Hematopoietic multipotent progenitor cell treated with erythropoietin and hydrocortisone succinate and interleukin-3 and kit ligand, for 17 days (in vitro differentiated cells): ENCODE data around the gene ITGAE.
"Not testable (repeated sequence)": the region's sequence is repeated elsewhere in the genome, so short reads cannot be mapped to it uniquely, and the experiment has no call there.

ENCODE experiments used
- DNase-seq: peaks from one replicate; pipeline ENCODE4 v3.0.0-alpha.2; 2015; ENCODE audit warnings: low spot score

ITGAE gene

DNA sequence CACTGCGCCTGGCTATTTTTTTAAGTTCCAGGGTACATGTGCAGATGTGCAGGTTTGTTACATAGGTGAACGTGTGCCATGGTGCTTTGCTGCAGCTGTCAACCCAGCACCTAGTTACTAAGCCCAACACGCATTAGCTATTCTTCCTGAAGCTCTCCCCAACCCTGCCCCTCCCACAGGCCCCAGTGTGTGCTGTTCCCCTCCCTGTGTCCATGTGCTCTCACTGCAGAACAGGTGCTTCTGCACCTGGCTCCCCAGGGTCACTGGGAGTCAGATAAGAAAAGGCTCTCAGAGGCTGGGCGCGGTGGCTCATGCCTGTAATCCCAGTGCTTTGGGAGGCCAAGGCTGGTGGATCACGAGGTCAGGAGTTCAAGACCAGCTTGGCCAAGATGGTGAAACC is 71.1 kb downstream of the ITGAE start:
- no peak for DNase-seq

DNA sequence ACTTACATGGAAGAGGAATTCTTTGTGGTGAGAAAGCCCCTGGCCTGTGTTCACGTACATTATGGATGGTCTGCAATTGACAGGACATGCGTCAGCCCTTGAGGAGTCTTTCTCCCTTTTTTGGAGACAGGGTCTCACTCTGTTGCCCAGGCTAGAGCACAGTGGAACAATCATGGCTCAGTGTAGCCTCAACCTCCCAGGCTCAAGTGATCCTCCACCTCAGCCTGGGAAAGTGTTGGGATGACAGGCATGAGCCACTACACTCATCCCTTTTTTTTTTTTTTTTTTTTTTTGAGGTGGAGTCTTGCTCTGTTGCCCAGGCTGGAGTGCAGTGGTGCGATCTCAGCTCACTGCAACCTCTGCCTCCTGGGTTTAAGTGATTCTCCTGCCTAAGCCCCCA is 72.9 kb downstream of the ITGAE start:
- DNase-seq = not testable (repeated sequence)

GRCh38 chr17:3727041-3727440 is 73.9 kb downstream of the ITGAE start:
- no peak for DNase-seq

DNA sequence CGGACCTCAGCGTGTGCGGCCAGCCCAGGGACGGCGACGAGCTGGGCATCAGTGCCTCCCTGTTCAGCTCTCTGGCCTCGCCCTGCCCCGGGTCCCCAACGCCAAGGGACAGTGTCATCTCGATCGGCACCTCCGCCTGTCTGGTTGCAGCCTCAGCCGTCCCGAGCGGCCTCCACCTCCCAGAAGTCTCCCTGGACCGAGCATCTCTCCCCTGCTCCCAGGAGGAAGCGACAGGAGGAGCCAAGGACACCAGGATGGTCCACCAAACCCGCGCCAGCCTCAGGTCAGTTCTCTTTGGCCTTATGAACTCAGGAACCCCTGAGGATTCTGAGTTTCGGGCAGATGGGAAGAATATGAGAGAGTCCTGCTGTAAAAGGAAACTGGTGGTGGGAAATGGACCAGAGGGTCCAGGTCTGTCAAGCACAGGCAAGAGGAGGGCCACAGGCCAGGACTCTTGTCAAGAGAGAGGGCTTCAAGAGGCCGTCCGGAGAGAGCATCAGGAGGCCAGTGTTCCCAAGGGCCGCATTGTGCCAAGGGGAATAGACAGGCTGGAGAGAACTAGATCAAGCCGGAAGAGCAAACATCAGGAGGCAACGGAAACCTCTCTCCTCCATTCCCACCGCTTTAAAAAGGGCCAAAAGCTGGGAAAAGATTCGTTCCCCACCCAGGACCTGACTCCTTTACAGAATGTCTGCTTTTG is 76.5 kb downstream of the ITGAE start:
- DNase-seq = no peak

DNA sequence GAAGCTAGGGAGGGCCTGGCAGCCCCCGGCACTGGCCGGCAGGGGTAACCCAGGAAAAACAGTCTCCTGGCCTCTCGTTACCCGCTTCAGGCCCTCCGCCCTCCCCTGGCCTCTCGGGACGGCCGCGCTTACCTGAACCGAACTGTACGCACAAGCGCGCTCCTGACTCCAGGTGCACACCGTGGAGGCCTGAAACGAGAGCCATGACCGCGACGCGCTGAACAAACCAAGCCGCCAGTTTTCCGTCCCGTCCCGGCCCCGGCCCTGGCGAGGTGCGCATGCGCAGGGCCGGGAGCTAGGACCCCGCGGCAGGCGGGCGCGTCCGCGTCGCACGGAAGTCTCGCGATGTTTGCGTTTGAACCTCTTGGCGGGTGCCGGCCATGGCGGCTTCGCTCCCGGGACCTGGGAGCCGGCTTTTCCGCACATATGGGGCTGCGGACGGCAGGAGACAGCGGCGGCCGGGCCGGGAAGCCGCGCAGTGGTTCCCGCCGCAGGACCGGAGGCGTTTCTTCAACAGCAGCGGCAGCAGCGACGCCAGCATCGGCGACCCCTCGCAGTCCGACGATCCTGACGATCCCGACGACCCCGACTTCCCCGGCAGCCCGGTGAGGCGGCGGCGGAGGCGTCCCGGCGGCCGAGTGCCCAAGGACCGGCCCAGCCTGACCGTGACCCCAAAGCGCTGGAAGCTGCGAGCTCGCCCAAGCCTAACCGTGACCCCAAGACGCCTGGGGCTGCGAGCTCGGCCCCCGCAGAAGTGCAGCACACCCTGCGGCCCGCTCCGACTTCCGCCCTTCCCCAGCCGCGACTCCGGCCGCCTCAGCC is 77.2 kb downstream of the ITGAE start, which contains the start of gene HASPIN:
HASPIN (plus strand) TSS at position 348 of the 822 bp plus-strand sequence; CDS start at position 381, 33 bp downstream.
- peak; percentile 96 for DNase-seq

- DNase-seq = no peak
These were observed 77.8 kb downstream of the ITGAE start for GRCh38 chr17:3723188-3723555.

DNA sequence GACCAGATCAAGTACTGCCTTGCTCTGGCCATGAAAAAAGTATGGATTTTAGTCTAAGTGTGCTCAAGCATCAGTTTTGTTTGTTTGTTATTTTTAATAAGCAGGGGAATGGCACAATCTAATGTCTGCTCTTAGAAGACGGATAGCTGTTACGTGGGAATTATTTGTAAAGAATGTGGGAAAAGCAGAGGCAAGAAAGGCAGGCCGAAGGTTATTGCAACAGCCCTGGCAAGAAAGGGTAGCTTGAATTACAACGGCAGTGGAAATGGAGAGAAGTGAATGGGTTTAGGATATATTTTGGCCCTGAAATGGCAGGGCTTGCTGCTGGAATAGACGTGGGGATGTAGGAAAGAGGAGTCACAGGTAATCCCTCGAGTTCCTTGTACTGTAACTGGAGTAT is 78.3 kb downstream of the ITGAE start:
- DNase-seq = no peak

DNA sequence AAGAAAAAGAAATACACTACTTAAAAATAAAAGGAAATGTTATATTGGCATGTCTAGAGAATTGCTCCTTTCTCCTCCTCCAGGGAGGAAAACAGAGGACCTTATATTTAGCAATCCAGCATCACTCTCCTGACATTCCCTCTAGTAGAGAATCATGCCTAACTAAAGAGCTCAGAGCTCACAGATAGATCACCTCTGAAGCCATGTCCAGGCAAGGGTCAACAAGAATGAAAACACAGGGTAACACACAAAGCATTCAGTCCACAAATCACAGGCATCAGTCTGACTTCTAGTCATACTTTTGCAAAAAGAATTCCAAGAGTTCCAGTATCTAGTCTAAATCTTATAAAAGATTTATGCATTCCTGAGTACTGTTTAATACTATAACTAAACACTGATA is 81.7 kb downstream of the ITGAE start:
- no peak for DNase-seq

DNA sequence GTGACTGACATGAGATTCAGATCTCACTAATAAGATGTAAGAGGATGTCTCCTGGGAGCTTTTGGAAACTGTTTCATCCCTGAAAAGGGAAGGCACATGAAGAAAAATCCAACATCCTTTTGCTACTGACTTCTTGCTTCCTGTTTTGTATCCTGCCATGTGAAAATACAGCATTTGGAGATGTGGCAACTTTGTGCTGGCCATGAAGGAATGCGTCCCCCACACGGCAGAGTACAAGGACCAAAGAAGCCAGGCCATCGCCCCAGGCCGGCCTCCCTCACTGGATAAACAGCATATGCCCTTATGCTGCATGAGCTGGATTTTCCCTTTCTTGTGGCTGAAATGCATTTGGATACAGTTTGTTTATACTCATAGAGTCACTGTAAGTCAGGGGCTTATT is 82.8 kb downstream of the ITGAE start:
- no peak for DNase-seq

DNA sequence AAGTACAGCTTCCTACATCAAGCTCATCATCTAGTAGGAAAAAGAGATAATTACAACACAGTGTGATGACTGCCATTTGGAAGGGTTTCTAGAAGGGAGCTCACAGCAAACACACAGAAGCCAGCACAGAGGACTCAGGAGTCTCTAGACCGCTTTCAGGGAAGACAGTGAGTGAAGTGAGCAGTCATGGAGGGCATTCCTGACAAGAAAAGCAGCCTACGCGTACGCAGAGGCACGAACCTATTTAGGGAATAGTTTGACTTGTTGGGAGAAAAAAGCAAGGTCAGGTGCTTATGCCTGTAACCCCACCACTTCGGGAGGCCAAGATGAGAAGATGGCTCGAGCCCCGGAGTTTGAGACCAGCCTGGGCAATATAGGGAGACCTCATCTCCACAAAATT is 85.7 kb downstream of the ITGAE start:
- no peak for DNase-seq

DNA sequence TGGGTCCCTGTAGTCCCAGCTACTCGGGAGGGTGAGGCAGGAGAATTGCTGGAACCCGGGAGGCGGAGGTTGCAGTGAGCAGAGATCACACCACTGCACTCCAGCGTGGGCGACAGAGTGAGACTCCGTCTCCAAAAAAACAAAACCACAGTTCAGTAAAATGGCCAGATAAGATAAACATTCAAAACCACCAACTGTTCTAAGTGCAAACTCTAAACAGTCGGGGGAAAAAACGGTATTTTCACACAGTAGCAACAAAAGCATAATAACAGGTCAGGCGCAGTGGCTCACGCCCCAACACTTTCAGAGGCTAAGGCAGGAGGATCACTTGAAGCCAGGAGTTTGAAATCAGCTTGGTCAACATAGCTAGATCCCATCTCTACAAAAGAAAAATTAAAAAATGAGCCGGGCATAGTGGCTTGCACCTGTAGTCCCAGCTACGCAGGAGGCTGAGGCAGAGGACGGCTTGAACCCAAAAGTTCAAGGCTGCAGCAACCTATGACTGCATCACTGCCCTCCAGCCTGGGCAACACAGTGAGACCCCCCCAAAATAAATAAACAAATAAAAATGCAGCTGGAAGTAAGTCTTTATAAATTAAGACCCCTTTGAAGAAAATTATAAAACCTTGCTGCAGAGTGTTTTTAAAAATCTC is 88.1 kb downstream of the ITGAE start:
- no peak for DNase-seq

DNA sequence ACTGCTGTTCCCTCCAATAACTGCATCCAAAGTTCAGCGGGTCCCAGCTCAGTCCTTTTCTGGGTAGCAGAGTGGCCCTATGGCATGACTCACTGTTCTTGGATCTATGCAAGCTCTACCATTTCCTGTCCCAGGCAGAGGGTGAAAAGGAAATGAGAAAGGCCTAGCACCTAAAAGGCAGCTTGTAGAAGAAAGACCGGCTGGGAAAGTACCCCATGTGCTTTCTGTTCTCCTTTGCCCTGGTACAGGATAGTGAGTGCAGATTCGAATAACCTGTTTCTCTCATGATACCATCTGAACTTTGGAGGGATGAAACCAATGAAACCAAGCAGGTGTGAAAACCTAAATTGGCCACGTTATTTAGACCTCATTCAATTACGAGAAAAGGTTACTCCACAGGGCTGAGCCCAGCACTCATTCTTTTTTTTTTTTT is 90.0 kb downstream of the ITGAE start:
- DNase-seq = no peak

DNA sequence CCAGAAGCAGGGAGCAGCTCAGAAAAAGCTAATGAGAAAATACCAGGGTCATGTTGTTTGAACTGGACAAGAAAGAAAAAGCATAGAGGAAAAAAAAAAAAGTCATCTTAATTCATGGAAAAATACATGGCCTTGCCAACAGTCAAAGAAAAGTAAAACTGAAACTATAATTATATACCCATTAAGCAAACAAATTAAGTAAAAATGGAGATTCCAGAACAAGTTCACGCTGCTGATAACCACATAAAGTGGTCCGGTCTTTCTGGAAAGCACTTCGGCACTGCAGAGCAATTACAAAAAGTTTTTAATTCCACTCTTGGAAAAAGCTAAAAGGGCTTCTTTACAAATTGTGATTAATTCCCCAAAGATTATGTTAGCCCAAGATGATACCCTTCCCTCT is 92.6 kb downstream of the ITGAE start:
- no peak for DNase-seq

DNA sequence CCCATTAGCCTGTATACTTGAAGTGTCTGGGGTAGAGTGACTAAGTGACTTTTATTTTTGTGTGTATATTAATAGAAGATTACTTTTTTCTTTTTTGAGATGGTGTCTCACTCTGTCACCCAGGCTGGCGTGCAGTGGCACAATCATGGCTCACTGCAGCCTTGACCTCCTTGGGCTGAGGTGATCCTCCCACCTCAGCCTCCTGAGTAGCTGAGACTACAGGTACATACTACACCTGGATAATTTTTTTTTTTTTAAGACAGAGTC is 95.3 kb downstream of the ITGAE start:
- not testable (repeated sequence) for DNase-seq

GRCh38 chr17:3704931-3705717 is 95.9 kb downstream of the ITGAE start:
- no peak for DNase-seq

- not testable (repeated sequence) for DNase-seq
These were observed 98.9 kb downstream of the ITGAE start for GRCh38 chr17:3702041-3702539.

- DNase-seq = no peak
These were observed 101.0 kb downstream of the ITGAE start for GRCh38 chr17:3699951-3700350.

- no peak for DNase-seq
These were observed 102.8 kb downstream of the ITGAE start for GRCh38 chr17:3698139-3698538.

GRCh38 chr17:3697103-3697476 is 103.9 kb downstream of the ITGAE start:
- DNase-seq = no peak

GRCh38 chr17:3695723-3696411 is 105.1 kb downstream of the ITGAE start, which contains the start of gene P2RX5:
TSS of gene P2RX5 (minus strand) at chr17:3696155. CDS start at chr17:3696005, 150 bp downstream.
- no peak for DNase-seq

GRCh38 chr17:3695129-3695722 is 105.8 kb downstream of the ITGAE start:
- DNase-seq = no peak
